ENCODE results near the gene EPB41L4B.

The EPB41L4B gene

DNA sequence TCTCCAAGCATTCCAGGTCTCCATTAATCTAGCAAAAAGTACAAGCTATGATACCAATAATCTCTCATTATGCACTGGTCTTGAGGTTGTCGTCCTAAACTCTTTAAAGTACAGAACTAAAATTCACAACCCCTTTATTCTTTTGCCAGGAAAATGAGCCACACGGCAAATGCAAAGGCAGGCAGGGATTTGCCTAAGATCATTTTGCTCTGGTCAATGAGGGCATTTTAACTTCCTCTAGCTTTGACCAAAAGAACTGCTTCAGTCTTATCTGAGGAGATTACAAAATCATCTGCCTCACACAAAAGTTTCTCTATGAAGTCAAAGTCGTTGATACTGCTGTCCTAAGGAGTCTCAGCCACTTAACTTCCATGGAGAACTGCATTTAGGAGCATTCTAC is 51.8 kb downstream of the EPB41L4B start:
- DNase-seq = no peak

DNA sequence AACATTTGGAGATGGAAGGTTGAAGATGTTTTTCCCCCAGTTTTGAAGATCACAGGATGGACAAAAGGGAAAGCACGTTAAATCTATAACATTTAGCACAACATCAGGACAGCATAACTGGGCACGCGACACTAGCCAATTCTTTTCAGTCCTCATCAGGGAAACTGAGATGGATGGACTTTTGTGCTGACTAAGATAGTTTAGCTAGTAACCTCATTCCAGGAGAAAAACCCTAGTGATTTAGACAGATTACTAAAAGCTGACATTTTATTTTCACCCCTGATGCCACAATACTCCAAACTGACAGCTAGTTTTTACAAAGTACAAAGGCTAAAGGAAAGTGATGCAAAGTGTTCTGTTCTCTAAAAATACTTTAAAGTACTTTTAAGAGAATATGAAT is 53.3 kb downstream of the EPB41L4B start:
- DNase-seq = no peak

DNA sequence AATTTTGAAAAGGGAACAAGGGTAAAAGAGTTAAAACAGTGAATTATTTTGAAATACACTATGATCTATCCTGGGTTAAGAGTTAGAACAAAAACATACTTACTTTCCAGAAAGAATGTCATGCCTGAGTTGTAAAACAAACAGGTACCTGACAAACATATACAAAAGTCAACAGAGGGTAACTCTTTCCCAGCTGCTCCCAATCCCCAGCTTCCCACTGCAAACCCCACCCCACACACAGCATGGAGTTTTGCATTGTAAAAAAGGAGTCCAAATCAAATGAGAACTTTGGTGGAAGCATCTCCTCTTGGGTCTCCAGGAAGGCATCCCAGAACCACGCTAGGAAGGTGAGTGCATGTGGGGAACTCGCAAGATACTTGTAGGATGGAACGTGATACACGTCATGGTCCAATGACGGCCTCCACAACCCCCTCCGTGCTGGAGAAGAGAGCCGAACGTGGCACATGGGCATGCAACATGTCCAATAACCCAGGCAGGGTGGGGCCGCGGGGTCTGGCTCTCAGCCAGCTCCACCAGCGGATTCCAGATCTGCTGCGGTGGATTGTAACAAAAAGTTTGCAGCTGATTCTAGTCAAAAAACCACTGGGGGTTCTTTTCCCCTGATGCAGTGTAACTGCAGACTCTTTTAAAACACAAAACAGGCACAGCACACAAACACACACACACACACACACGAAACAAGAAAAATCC is 55.8 kb downstream of the EPB41L4B start:
- DNase-seq = no peak

DNA sequence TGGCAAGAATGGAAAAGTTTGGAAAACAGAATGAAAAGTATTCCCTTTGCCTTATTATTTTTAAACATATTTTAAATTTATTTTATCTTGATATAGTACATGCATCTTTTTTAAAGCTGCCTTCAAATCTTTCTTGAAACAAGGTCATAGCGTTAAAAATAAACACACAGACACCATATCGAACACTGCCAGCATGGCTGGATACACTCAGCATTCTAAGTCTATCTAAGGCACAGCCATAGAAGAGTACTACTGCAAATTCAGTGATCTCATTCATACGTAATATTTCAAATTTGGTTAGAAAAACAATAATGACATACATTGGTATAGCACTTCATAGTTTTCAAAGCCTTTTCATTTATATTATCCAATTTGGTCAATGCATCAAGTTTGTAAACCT is 57.5 kb downstream of the EPB41L4B start:
- no peak for DNase-seq

DNA sequence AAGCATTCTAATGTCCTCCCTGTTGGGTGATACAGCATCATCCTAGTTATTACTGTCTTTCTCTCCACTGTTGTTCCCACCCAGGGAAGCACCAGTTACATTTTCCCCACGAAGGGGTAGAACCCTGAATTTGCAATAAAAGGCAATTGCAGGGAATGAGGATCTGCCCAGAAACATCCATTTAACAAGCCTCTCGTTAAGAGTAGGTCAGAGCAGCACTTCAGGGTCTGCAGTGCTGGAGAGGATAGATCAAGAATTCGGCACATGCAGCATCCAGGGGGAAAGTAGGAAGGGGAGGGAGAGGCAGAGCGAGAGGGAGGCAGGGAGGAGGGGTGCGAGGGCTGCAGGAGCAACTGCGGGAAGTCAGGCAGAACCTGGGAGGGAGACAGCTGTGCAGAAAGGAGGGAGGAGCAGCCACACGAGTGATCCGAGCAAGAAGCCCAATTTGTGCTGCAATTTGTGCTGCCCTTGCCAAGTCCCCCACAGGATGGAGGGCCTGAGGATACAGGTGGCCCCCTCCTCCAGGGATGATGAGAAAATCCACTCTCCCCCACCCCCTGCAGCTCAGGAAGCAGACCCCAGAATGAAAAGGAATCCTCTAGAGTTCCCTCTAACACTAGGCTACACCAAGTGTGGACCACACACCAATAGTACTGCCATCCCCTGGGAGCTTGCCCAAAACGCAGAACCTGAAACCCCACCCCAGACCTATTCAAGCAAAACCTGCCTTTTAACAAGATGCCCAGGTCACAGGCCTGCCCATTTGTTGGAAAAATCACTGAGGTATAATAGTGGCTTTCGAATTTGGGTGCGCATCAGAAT is 62.2 kb downstream of the EPB41L4B start:
- no peak for DNase-seq

DNA sequence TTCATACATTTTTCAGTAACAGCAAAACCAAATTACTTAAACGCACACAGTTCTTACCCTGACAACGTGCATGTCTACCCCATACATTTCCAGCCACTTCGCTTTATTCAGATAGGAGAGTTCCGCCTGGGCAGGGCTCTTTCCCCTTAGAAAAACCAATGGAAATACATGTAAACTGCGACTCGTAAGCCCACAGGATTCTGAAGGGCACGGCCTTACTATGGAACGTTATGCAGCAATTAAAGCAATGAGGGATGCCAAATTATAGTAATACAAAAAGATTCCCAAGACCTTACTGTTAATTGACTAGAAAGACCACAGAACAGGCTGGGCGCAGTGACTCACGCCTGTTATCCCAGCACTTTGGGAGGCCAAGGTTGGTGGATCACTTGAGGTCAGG is 64.5 kb downstream of the EPB41L4B start:
- no peak for DNase-seq

DNA sequence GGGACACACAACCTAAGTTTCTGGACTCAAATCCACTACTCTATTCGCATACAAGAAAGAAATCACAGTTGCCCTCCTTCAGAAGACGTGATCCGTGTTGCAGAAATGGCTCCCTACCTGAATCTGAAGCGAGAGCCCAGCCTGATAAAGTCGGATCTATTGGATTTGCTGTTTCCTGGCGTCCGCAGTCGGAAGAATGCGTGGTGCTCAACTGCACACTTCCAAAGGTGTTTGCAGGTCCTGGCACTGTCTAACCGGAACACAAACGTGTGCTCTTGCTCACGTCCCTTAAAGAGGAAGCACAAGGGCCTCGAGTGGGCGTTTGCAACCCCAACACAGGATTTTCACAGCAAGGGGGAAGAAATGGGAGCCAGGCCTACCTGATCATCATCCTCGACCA is 65.5 kb downstream of the EPB41L4B start:
- DNase-seq = no peak

DNA sequence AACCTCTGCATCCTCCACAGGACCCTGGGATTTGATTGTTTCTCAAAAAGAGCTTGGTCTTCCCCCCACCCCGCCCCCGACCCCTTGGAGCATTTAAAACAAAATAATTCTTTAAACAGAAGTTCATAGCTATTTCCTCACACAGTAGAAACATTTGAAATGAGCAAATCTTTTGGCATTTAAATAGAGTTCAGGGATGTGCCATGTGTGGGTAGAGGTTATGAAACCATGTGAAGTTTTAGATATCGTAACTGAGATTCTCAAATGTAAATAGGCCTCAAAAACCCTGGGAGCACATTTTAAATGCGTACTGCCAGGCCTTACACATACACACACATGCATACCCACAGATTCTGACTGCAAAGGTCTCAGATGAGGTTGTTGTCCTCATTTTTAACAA is 66.5 kb downstream of the EPB41L4B start:
- no peak for DNase-seq

DNA sequence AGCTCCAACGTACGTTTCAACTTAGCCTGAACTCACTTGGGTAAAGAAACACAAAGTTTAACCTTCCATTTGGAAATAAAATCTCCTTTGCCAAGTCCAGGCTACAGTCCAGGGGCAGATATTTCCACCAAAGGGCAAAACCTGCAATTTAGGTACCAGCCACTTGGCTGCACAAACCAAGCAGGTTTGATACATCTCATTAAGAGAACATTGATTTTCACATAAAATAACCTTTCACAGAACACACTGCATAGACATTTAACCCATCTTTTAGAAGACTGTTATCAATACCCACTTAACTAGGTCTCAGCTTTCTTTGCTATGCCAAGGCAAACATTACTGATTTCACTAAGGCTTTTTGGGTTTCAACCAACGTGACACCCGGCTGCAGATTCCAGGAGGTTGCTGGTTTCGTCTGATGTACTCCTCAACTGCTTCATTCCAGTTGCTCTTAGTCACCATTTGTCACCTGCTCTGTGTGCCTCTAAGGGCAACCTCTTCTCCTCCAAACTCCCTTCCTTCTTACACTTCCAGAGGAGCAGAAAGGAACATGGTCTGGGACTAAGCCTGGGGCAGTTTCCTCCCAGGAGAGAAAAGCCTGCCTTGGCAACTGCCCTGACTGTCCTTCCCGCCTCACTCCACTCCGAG is 67.1 kb downstream of the EPB41L4B start:
- DNase-seq = no peak

DNA sequence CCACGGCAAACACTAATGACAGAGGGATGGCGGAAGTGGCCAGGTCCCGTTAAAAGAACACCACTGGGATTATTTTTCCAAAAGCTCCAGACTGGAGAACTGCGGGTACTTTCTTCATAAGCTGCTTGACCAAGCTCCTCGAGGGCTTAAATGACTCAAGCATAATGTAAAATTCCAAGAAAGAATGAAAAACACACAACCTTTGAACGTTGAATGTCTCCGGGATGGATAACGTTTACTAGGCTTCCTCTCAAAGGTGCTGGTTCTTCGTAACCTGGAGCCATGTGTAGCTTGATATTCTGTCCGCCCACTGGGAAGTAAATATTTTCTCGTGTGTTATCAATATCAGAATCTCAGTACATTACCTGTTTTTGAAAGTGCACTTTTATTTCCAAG is 67.6 kb downstream of the EPB41L4B start:
- DNase-seq = no peak

DNA sequence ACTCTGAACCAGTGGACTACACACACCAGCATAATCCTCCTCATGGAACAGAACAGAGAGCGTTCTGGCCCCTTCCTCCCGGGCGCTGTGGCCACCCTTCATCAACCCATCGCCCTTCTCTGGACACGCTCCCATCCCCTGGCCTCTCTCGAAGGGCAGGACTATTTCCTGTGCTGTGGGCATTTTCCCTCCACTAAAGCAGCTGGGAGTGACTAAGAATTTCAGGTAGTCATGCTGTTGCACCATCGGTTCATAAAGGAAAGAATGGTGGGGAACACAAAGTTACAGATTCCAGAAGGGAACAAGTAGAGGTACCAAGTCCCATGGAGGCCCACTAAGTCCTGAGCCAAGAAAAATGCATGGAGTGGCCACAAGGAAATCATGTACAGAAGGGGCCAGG is 68.6 kb downstream of the EPB41L4B start:
- no peak for DNase-seq

DNA sequence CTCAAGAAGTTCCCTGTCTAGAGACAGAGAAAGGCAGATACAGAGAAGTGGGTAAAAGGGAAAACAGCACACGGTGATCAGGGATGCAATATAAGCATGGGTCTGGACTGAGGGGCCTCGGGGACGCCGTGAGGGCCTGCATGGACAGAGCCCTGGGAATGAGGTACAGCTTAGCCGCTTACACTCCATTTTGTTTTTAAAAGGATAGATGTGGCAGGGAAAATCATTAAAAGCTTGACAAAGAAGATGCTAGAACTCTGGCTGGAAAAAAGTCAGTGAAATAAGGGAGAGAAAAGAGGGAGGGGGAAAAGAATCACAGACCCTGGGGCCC is 69.1 kb downstream of the EPB41L4B start:
- no peak for DNase-seq

DNA sequence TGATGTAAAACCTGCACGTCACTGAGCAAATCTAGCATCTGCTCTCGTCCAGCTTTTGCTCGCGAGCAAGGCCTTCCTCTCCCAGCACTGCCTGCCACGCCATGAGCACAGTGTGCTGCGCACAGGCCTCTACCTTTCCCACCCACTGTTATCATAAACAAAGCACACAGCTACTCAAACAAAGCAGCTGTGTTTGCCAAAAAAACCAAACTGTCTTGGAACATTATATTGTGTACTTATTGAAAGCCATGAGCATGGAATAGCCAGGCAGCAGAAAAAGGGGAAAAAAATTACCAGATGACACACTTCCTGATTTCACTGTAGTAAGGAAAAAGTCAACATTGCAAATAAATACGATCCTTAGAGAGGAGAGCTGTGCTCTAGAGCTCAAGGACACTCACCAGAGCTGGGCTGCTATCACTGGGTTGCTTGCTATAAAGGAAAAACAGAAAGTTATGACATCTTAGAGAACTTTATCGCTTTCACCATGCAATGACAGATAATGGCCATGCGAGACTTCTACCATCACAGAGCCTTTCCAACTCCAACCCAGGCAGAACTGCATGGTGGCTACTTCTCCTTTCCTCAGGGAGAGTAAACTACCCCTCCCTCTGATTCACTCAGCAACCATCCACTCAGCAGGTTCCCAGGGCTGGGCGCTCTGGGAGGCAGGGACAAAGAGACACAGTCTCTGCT is 69.6 kb downstream of the EPB41L4B start:
- DNase-seq = no peak

DNA sequence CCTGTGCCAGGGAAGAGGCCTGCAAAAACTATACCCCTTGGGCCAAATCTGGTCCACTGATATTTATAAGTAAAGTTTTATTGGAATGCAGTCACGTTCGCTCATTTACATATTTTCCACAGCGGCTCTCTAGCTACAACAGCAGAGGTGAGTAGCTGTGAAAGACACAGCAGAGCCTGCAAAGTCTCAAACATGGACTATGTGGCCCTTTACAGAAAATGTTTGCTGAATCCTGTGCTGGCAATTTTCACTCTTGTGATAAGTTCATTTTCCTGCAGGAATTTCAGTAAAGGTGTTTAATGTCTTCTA is 70.1 kb downstream of the EPB41L4B start:
- DNase-seq = no peak

DNA sequence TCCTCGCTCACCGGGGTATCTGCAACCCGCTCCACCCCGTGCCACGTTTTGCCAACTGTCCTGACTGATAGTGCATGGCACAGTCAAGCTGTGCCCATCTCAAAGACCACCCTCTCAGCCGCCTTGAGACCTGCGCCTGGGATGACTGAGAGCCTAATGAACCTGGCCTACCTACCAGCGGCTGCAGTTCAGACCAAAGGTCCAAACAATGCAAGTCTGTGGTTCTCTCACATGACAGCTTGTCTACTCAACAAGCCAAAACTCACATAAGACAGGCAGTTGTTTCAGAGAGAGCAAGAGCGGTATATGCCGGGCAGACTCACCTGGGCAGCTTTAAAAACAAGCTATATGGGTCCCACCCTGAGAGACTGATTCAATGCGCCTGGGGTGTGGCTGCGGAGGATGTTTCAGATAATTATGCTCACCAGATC is 70.5 kb downstream of the EPB41L4B start:
- no peak for DNase-seq

DNA sequence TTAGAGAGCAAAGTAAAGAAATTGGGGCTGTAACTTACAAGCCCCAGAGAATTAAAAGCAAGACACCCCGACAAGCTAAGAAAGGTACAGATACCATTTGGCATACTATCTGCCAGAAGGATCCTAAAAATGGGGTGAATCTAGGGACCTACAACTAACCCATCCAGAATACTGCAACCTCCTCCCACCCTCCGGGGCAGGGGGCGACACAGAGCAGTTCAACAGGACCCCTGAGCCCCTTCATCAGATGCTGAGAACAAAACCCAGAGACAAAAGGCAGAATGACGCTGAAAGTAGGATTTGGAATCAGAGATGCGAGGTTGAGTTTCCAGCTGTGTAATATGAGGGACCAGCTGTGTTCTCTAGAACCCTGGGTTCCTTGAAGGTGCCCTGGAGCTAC is 71.2 kb downstream of the EPB41L4B start:
- no peak for DNase-seq

DNA sequence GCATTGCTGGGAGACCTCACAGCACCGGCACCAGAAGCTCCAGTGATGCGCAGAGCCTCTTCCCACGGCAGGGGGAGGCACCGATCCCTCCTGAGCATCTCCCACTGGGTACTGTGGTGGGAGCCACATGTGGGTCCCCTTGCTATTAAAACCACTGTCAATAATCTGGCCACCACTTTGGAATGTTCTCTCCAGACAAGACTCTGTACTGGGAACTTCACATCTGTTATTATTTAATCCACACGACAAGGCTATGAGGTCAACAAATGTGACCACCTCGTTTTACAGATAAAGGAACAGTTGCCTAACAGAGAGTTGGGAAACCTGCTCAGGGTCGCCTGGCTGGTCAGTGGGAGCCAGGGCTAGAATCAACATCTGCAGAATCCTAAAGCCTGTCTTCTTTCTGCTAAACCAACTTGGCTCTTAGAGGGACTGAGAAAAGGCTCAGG is 72.7 kb downstream of the EPB41L4B start:
- DNase-seq = no peak

DNA sequence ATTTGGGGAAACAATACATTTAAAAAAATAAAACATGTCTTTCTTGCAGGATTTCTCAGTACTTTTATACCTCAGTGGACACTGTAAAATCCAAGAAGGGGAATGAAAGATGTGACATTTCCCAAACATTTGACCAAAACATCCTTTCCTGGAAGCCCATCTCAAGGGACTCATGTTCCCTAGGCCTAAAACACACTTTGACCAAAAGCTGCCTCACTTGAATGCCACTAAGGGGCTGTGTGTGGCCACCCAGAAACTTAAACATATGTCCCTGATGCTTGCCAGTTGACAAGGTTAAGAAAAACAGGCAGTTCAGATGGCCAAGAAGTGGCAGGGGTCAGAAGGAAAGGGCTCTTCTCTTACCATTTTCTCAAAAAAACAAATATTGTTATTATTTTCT is 73.6 kb downstream of the EPB41L4B start:
- DNase-seq = no peak

DNA sequence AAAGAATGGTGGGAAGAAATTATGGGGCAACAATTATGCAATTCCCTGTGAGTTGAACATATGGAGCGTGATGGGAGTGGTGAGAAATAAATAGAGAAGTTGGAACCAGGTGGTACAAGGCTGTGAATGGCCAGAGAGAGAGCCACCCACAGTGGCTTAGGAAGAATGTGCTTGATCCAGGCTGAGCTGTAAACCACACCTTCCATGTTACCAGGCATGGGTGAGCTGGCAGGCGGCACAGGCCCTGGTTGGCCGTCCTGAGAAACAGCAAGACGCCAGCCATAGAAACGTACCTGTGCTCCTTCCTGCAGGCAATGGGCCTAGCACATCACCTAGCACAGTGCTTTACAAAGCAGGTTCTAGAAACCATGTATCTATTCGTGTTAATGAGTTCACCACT is 74.3 kb downstream of the EPB41L4B start:
- no peak for DNase-seq

DNA sequence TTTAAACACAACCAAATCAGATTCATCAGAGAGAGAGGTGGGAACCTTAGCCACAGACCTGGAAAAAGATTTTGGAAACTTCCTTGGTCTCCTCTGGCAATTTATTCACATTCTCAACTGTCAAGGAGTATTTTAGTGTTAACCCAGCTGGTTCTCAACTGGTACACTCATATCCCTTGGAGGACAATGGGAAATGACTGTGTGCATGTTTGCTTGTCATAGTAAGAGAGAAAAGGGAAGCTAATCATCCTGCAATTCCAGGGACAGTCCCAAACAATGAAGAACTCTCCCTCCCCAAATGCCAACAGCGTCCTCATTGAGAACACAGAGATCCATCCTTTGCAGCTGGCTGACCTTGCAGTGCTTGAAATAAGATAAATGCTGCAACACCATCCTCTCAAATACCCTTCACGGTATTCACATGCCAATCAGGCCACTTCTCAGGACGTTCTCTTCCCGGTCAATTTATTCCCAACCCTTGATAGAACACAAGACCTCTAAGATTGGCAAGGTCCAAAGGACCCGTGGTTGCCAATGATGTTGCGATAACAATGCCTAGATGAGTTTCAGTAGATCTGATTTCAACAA is 75.5 kb downstream of the EPB41L4B start:
- no peak for DNase-seq

DNA sequence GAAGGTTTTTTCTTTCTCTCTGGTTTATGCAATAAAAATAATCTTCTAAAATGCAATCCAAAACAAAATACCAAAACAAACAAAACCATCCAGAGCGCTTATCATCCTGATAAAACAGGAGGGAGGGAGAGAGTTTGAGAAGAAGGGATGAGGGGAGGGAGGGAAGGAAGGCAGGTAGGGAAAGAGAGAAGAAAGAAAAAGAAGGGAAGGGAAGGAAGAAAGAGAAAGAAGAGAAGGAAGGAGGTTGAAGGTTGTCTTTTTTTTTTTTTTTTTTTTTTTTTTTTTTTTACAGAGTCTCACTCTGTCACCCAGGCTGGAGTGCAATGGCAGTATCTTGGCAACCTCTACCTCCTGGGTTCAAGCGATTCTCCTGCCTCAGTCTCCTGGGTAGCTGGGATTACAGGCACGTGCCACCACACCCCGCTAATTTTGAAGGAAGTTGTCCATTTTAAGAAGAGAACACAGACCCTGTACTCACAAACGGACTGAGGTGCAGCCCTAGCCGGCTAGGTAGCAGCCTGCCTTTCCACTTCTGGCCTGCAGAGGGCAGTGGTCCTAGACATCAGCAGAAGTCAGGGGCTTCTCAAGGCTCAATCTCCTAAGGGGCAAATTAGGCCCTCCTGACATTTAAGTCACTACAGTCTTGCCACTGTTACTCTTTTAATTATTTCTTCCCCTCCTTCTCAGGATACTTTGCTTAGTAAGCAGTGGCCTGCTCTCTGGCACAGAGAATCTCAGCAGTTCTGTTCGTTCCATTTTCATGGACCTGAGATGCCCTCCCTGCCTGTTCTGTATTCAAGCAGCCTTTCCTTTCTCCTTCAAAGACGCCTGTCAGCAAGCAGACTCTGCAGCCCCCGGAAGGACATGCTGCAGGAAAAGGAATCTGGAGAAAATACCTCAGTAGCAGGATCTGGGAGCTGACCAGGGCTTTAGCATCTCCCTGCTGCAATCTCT is 76.4 kb downstream of the EPB41L4B start:
- DNase-seq = peak; percentile 28 to 35

DNA sequence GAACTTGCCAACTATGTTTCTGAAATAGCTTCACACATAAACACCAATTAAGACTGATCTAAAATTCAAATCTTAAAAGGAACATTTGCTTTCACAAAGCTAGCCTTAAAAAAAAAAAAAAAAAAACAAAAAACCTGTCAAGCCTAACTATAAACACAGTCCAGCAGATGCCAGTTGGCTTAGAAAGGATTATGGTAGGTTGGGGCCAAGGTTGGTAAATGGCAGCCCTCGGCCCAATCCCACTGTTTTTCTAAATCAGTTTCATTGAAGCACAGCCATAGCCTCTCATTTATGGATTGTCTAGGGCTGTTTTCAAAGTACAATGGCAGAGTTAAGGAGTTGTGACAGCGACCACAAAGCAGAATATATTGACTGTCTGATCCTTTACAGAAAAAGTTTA is 78.1 kb downstream of the EPB41L4B start:
- DNase-seq = no peak
